HepG2 (cell line): ENCODE results near the gene CLN6. TPM values are rescaled to one million over a fixed set of nuclear protein-coding genes. Genes with fewer than 3 reads are reported as not detected.
"Not testable (repeated sequence)": the region's sequence is repeated elsewhere in the genome, so short reads cannot be mapped to it uniquely, and the experiment has no call there.

Experiments used
- ATAC-seq: fragments of 200-7000 bp; cut with Tn5 transposase; 3 replicates; pipeline ENCODE4 v1.9.1; 2020; ENCODE audit warnings: mild to moderate bottlenecking, moderate library complexity
- BruUV-seq: library from RNA; stranded (reverse); fragments of 400-500 nt; replicated peaks from 2 replicates; lab custom pipeline; 2021; lab: Mats Ljungman, UMichigan
- CTCF ChIA-PET: fragments of 300-600 bp; formaldehyde crosslinking; extraction: SDS; loops from one replicate; lab custom pipeline; 2021; ENCODE audit warnings: low total read pairs, inconsistent platforms, low intra/inter-chr PET ratio; lab: Yijun Ruan, JAX
- POLR2A ChIA-PET: fragments of 350-600 bp; sonication (Branson Sonifier 250); formaldehyde crosslinking; loops from one replicate; lab custom pipeline; 2020; ENCODE audit warnings: antibody characterized with exemption, inconsistent platforms; lab: Yijun Ruan, JAX
- DNase-seq: peaks from one replicate; pipeline ENCODE4 v3.0.0-alpha.2; 2015; ENCODE audit warnings: low spot score
- FAIRE-seq: peaks from 3 replicates; lab custom pipeline; 2011; peaks lifted over from hg19 to GRCh38; lab: Jason Lieb, UNC
- H2AFZ ChIP-seq: one replicate; pipeline ENCODE4 v1.6.1; 2011; ENCODE audit warnings: low read length, inconsistent platforms
- H3K27ac ChIP-seq: fragments of 300-600 bp; 3 replicates; pipeline ENCODE4 v1.8.0; 2011; ENCODE audit warnings: mixed run types, mild to moderate bottlenecking, mixed read lengths, low read length, inconsistent platforms; ENCODE audit not compliant: insufficient read depth; ENCODE audit errors: extremely low read length
- H3K27me3 ChIP-seq, 2 experiments: fragments of 200-600 bp in 1 of 2; 2 replicates in 1 of 2; 3 replicates in 1 of 2; pipeline versions ENCODE4 v1.6.0 to v1.8.0; 2011; ENCODE audit warnings: low read length in 2 of 2, mild to moderate bottlenecking in 2 of 2, moderate library complexity in 2 of 2, inconsistent platforms in 1 of 2; ENCODE audit not compliant: insufficient read depth in 2 of 2, control insufficient read depth in 1 of 2
- H3K36me3 ChIP-seq, 2 experiments: fragments of 200-600 bp in 1 of 2; replicated peaks in 1 of 2; 2 replicates in 1 of 2; 3 replicates in 1 of 2; pipeline versions ENCODE4 v1.5.1 to v1.8.0; 2011; ENCODE audit warnings: low read length in 2 of 2, inconsistent platforms in 1 of 2; ENCODE audit not compliant: insufficient read depth in 2 of 2, control insufficient read depth in 1 of 2
- H3K4me1 ChIP-seq: 2 replicates; pipeline ENCODE4 v1.5.1; 2012; ENCODE audit warnings: low read length, inconsistent platforms; ENCODE audit not compliant: insufficient read depth
- H3K4me2 ChIP-seq: 2 replicates; pipeline ENCODE4 v1.6.0; 2011; ENCODE audit warnings: low read depth, low read length, inconsistent platforms
- H3K4me3 ChIP-seq, 3 experiments: fragments of 200-600 bp in 1 of 3; sonication (generic), shearing (Covaris generic) in 1 of 3; replicated peaks in 1 of 3; 2 replicates each; pipeline ENCODE4 v1.5.1; 2011 to 2016; ENCODE audit warnings: low read length in 3 of 3, inconsistent platforms in 2 of 3, low read depth in 2 of 3, mild to moderate bottlenecking in 2 of 3, control low read depth in 1 of 3, mixed read lengths in 1 of 3; ENCODE audit not compliant: insufficient read depth in 1 of 3
- H3K79me2 ChIP-seq: one replicate; pipeline ENCODE4 v1.6.1; 2011; ENCODE audit warnings: low read length, inconsistent platforms; ENCODE audit not compliant: insufficient read depth
- H3K9ac ChIP-seq: 2 replicates; pipeline ENCODE4 v1.6.0; 2011; ENCODE audit warnings: mild to moderate bottlenecking, low read depth, low read length, inconsistent platforms; ENCODE audit not compliant: insufficient read depth
- H3K9me3 ChIP-seq: 2 replicates; pipeline ENCODE4 v1.5.1; 2012; ENCODE audit warnings: mild to moderate bottlenecking, low read length
- H4K20me1 ChIP-seq: 2 replicates; pipeline ENCODE4 v1.6.0; 2011; ENCODE audit warnings: inconsistent platforms, mild to moderate bottlenecking, low read length, moderate library complexity; ENCODE audit not compliant: insufficient read depth
- CCAR2 ChIP-seq: fragments of 200-400 bp; formaldehyde crosslinking; optimal IDR thresholded peaks from 2 replicates; pipeline ENCODE3; 2018; ENCODE audit warnings: low read depth, mild to moderate bottlenecking, low read length, moderate library complexity
- HNRNPL ChIP-seq: fragments of 200-400 bp; formaldehyde crosslinking; IDR thresholded peaks from 2 replicates; pipeline ENCODE4 v1.6.1; 2017; ENCODE audit warnings: mild to moderate bottlenecking, low read depth, low read length
- ZNF232 ChIP-seq: sonication (generic); formaldehyde crosslinking; IDR thresholded peaks from 2 replicates; pipeline ENCODE4 v1.4.0; 2020; ENCODE audit warnings: missing genetic modification reagents, borderline replicate concordance
- WGBS: methylation state at CpG from one replicate; pipeline ENCODE4 v1.1.6; 2017; ENCODE audit warnings: low lambda C conversion rate; 5-methylcytosine and 5-hydroxymethylcytosine counted together
- in situ Hi-C: cut with HindIII; loops from 2 replicates; pipeline ENCODE4 v1.10.0; 2017; ENCODE audit warnings: low pct_unique_long_range_greater_than_20kb; ENCODE audit not compliant: extremely low pct_ligation_motif_present
- intact Hi-C: fragments of 100-400 bp; cut with micrococcal nuclease; formaldehyde crosslinking; loops from one replicate; pipeline ENCODE4 v1.10.0; 2022; ENCODE audit not compliant: unreplicated experiment
- polyA plus RNA-seq, 8 experiments: library from polyadenylated mRNA; depleted of rRNA in 3 of 8; stranded (reverse) in 7 of 8; unstranded in 1 of 8; fragments of >200 nt; fragmentation: Illumina TruSeq in 4 of 8; extraction: Trizol in 4 of 8; gene quantifications; 2 replicates each; pipeline versions ENCODE4 v1.2.1 to v1.2.3, GENCODE V29; 2011 to 2016; ENCODE audit warnings: low read depth in 4 of 8, missing spikeins in 1 of 8, mixed read lengths in 1 of 8; ENCODE audit not compliant: insufficient read depth in 1 of 8
- total RNA-seq, 5 experiments: library from RNA; depleted of rRNA; stranded (reverse); fragments of >200 nt; fragmentation: Illumina TruSeq; extraction: Trizol; gene quantifications; 2 replicates each; pipeline ENCODE4 v1.2.3, GENCODE V29; 2016; ENCODE audit warnings: low read depth in 1 of 5

CLN6 gene
- total and polyA plus RNA-seq, 2 of the 13 experiments (the other 11 are each of a cell fraction or from before 2014, with no cell fraction given) = 24.9 to 27.1 TPM

GRCh38 chr15:68221530-68222431 lies 7.7 kb downstream of the CLN6 start:
- peaks cover 48% of the 10 kb centered on the region for H3K79me2 ChIP-seq
- POLR2A ChIA-PET, H3K9ac ChIP-seq, H3K9me3 ChIP-seq, in situ Hi-C loops, H3K27me3 ChIP-seq, DNase-seq, intact Hi-C loops, H3K27ac ChIP-seq, H3K4me2 ChIP-seq, FAIRE-seq, H3K4me3 ChIP-seq, H4K20me1 ChIP-seq, CTCF ChIA-PET, BruUV-seq, H2AFZ ChIP-seq, ATAC-seq: not testable (repeated sequence)
- WGBS = 86% methylated on average over 18 of the region's 55 CpGs
- peaks cover 8 to 22% of the 10 kb centered on the region in 2 experiments; a peak in 4 of 5 replicates for H3K36me3 ChIP-seq
- peaks cover 19% of the 10 kb centered on the region for H3K4me1 ChIP-seq

- Histone ChIP-seq H3K4me1 (peaks cover 19% of the 10 kb centered on the region), H3K79me2 (peaks cover 44% of the 10 kb centered on the region), H3K36me3 (peaks cover 8 to 22% of the 10 kb centered on the region in 2 experiments; a peak in 4 of 5 replicates), H3K4me3 (no peak overlapping the region), H4K20me1 (no peaks in the 10 kb centered on the region), H2AFZ (no peak overlapping the region), H3K27me3 (no peaks in the 10 kb centered on the region), H3K9me3 (no peaks in the 10 kb centered on the region), H3K4me2 (no peak overlapping the region), H3K9ac (no peak overlapping the region), H3K27ac (no peak overlapping the region)
- ChIA-PET POLR2A (no interaction called here), CTCF (no interaction called here)
- intact Hi-C loops (no loop called here), in situ Hi-C loops (no loop called here)
- FAIRE-seq (no peak), ATAC-seq (no peak), DNase-seq (no peak)
- no TSS peak for BruUV-seq
- 98% methylated on average over 6 of the region's 6 CpGs for WGBS
- no peak for TF ChIP-seq ZNF232
- no peak for TF ChIP-seq HNRNPL
- no peak for TF ChIP-seq CCAR2
These were observed 8.6 kb downstream of the CLN6 start for GRCh38 chr15:68220967-68221366.
